Body of pancreas (tissue), 4 donors: Measurements from ENCODE around the gene TXNDC5.

ENCODE experiments used
- POLR2A ChIP-seq, 3 donors: fragments of 450-650 bp; IDR thresholded peaks; one replicate each; pipeline ENCODE4 v1.6.1; 2016; ENCODE audit warnings: antibody characterized with exemption in 3 of 3, mild to moderate bottlenecking in 2 of 3
- TF ChIP-seq, protein P1 (sequence below), 7 experiments: fragments of 450-650 bp in 4 of 7; fragments of 200-600 bp in 3 of 7; sonication (generic) in 3 of 7; IDR thresholded peaks; one replicate each; pipeline ENCODE4 v1.5.1; 2016 to 2019; ENCODE audit warnings: antibody characterized with exemption in 7 of 7

DNA sequence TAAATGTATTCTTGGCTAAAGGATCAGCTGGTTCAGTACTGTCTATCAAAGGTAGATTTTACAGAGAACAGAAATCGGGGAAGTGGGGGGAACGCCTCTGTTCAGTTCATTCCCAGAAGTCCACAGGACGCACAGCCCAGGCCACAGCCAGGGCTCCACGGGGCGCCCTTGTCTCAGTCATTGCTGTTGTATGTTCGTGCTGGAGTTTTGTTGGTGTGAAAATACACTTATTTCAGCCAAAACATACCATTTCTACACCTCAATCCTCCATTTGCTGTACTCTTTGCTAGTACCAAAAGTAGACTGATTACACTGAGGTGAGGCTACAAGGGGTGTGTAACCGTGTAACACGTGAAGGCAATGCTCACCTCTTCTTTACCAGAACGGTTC, 29.9 kb downstream of the TXNDC5 start:
- TF ChIP-seq, protein P1, sequence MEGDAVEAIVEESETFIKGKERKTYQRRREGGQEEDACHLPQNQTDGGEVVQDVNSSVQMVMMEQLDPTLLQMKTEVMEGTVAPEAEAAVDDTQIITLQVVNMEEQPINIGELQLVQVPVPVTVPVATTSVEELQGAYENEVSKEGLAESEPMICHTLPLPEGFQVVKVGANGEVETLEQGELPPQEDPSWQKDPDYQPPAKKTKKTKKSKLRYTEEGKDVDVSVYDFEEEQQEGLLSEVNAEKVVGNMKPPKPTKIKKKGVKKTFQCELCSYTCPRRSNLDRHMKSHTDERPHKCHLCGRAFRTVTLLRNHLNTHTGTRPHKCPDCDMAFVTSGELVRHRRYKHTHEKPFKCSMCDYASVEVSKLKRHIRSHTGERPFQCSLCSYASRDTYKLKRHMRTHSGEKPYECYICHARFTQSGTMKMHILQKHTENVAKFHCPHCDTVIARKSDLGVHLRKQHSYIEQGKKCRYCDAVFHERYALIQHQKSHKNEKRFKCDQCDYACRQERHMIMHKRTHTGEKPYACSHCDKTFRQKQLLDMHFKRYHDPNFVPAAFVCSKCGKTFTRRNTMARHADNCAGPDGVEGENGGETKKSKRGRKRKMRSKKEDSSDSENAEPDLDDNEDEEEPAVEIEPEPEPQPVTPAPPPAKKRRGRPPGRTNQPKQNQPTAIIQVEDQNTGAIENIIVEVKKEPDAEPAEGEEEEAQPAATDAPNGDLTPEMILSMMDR (IDR thresholded peaks at IDR 0.05) = no peak
- no peak for TF ChIP-seq POLR2A (IDR thresholded peaks at IDR 0.05)
